GM08714 (cell line): ENCODE measurements around the gene CADM4.
A peak's percentile ranks its signal among the peaks of the same experiment; 100 is the strongest.
"Not testable (repeated sequence)": the region's sequence is repeated elsewhere in the genome, so short reads cannot be mapped to it uniquely, and the experiment has no call there.

ENCODE experiments used
- H3K4me3 ChIP-seq: fragments of 200-500 bp; sonication (Bioruptor generic); 2 replicates; pipeline ENCODE4 v1.5.1; 2014; ENCODE audit warnings: mild to moderate bottlenecking, low read length, inconsistent platforms
- ZNF274 ChIP-seq: IDR thresholded peaks from 2 replicates; pipeline ENCODE4 v1.6.1; 2012; ENCODE audit warnings: mild to moderate bottlenecking, low read depth, low read length

The CADM4 gene, protein sequence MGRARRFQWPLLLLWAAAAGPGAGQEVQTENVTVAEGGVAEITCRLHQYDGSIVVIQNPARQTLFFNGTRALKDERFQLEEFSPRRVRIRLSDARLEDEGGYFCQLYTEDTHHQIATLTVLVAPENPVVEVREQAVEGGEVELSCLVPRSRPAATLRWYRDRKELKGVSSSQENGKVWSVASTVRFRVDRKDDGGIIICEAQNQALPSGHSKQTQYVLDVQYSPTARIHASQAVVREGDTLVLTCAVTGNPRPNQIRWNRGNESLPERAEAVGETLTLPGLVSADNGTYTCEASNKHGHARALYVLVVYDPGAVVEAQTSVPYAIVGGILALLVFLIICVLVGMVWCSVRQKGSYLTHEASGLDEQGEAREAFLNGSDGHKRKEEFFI

DNA sequence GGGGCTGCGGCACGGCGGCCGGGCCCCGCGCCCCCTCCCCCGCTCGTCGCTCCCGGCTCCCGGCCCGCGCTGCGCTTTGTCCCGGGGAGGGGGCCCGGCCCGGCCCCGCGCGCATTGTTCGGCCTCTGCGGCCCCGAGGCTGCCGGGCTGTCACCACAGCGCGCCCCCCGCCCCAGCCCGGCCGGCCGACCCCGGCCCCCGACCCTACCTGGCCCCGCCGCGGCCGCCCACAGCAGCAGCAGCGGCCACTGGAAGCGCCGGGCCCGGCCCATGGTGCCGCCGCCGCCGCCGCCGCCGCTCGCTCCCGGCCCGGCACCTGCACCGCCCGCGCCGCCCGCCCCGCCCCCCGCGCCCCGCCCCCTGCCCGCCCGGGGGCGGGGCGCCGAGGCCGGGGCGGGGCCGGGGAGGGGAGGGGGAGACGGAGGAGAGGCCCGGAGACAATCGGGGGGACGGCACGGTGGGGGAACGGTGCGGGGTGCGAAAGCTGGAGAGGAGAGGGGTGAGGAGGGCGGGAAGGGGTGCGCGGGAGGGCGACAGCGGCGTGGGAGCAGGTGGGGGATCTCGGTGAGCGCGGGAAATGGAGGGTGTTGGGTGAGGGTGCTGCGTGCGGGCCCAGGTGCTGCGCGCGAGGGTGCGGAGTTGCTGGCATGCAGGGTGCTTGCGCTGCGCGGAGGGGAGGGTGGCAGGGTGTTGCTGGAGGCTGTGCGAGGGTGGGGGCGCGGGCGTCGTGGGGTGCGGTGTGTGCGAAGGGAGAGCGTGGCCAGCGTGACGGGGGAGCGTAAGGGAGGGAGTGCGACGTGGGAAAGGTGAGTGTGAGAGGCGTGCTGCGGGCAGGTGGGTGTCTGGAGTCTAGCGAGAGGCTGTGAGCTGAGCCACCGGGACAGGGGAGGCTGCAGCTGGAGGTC lies at the start of gene CADM4:
Gene CADM4, minus strand, starts transcription at position 332 of the 905 bp plus-strand sequence. Its CDS starts 60 bp downstream, at position 272.
- TF ChIP-seq ZNF274, result no peak
- peak within 1 kb of the TSS; percentile 35 for H3K4me3 ChIP-seq

DNA sequence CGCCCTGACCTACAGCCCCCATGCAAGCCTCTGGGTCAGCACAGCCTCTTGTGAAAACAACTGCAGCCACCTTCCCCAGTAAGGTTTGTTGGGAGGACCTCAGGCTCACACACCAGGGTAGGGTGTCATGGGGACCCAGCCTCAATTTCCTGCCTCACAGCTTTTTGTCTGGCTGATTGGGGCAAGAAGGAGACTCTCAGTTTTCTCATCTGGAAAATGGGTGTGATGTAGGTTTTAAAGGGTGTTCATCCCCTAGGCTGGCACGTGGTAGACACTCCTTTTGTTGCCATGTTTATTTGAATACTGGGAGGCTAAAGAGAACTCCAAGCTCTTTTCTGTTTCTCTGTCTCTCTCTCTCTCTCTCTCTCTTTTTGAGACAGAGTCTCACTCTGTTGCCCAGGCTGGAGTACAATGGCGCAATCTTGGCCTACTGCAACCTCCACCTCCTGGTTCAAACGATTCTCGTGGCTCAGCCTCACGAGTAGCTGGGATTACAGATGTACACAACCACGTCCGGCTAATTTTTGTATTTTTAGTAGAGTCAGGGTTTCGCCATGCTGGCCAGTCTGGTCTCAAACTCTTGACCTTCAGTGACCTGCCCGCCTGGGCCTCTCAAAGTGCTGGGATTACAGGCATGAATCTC lies 48.5 kb upstream of the CADM4 start:
- no peak for TF ChIP-seq ZNF274
- no peak overlapping the region for H3K4me3 ChIP-seq

DNA sequence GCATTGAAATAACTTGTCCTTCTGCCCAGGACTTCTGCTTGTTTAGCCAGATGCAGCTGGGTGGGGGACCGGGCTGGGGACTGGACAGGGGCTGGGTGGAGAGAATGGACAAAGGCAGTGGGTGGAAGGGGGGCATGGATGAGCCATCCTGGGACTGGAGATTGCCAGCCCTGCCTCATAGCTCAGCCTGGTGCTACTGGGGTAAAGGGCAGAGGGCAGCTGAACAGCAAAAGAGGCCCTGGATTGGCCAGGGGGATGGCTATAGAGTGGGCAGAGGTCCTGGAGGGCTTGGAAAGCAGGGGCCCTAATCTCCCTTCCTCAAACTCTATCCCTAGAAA lies 48.0 kb upstream of the CADM4 start:
- H3K4me3 ChIP-seq, result no peak overlapping the region

DNA sequence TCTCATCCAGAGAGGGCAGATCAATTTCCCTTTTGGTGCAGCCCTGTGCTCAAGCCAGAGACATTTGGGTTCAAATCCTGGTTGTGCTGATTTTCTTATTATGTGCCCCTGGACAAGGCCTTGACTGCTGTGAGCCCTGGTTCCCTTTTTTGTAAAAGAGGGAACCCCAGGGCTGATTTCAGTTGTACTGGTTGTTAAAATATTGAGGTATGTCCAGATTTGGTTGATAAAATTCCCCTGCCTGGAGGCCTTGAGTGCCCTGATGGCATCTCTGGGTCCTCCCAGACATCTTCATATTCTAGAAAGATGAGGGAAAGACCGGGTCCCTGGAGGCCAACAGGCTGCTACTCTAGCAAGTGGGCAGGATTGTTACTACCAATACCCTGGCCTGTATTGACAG lies 44.7 kb upstream of the CADM4 start:
- H3K4me3 ChIP-seq, result no peak overlapping the region
- TF ChIP-seq ZNF274, result no peak

More for the DNA sequence above, 48.0 kb upstream of the CADM4 start:
- no peak for TF ChIP-seq ZNF274

DNA sequence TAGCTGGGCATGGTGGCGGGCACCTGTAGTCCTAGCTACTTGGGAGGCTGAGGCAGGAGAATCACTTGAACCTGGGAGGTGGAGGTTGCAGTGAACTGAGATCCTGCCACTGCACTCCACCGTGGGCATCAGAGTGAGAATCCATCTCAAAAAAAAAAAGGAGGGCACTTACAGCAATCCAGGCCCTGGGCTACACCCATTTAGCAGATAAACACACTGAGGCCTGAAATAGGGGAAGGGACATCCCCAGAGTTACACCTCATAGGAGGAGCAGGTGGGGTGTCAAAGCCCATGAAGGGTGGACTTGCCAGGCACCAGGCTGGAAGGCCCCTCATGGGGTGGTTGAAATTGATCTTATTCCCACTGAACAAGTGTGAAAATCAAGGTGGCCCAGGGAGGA lies 44.3 kb upstream of the CADM4 start:
- no peak for TF ChIP-seq ZNF274
- H3K4me3 ChIP-seq, result no peak overlapping the region

DNA sequence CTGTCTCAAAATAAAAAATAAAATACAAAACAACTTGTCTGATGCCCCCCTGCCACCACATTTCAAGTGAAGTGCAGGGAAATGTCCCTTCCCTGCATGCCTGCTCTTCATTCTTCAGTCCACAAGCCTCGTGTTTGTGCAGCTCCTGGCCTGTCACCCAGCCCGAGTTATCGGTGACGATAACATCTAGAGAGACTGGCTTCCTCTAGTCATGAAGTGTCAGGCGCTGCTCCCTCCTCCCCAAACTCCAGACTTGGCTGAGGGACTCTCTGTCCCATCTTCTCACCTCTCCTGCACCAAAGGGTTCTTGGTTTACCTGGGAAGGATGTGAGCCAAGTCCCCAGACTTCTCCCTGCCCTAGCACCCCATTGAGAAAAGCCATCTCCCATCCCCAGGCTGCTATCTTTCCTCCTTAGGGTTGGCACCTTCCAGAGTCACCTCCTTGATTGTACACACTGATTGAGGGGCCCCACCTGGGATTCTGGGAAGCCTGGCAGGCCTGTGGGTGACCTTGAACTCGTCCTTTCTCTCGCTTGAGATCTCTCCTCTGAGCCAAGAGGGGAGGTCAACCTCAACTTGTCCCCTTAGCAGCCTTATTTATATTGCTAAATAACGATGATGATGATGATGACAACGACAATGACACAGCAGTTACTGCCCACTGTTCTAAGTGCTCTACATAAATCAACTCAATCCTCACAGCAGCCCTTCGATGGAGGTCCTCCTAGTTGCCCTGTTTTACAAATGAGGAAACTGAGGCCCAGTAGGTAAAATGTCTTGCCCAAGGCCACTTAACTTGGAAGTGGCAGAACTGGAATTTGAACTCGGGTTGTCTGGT lies 43.4 kb upstream of the CADM4 start:
- TF ChIP-seq ZNF274, result no peak
- H3K4me3 ChIP-seq, result no peak overlapping the region

DNA sequence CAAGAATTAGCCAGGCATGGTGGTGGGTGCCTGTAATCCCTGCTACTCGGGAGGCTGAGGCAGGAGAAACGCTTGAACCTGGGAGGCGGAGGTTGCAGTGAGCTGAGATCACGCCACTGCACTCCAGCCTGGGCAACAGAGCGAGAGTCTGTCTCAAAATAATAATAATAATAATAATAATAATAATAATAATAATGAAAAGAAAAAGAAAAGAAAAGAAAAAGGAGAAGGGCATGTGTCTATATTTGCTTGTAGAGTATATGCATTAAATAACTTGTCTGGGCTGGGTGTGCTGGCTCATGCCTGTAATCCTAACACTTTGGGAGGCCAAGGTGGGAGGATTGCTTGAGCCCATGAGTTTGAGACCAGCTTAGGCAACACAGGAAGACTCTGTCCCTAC lies 42.6 kb upstream of the CADM4 start:
- not testable (repeated sequence) for H3K4me3 ChIP-seq

DNA sequence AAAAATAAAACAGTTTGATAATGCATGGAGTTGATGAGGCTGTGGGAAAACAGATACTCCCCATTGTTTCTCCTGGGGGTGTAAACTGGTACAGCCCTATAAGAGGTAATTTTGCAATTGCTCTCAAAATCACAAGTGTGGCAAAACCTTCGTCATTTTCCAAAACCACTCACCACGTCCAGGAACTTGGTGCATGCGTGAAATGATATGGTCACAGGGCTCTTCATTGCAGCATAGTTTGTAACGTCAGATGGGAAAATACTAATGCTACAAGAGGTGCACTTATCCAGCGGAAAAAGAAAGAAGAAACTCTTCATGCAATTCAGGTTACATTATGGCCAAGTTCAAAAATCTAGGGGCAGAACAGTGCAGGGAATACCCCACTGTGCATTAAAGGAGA lies 42.2 kb upstream of the CADM4 start:
- no peak for TF ChIP-seq ZNF274
- no peak overlapping the region for H3K4me3 ChIP-seq

DNA sequence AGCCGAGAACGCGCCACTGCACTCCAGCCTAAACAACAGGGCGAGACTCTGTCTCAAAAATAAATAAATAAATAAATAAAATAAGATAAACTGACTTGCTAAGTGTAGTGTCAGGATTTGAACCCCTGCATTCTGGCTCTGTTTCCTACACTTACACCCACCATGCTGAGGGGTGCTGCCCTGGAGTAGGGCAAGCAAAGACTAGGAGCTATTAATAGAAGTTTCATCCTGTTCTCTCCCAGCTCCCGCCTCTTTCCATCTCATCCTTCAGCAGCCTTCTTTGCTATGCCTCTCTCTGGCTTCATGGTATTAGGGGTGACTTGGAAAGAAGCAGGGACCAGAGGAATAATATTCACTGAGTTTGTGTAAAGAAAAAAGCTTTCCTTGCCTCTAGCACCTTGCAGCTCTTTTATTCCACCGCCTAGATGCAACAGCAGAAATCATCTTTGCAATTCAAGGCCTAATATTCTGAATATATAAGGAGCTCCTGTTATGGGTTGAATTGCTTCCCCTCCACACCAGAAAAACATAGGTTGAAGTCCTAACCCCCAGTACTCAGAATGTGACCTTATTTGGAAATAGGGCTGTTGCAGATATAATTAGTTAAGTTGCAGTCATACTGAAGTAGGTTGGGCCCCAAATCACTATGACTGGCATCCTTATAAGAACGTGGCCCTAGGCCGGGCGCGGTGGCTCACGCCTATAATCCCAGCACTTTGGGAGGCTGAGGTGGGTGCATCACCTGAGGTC lies 39.0 kb upstream of the CADM4 start:
- no peak overlapping the region for H3K4me3 ChIP-seq
- no peak for TF ChIP-seq ZNF274

DNA sequence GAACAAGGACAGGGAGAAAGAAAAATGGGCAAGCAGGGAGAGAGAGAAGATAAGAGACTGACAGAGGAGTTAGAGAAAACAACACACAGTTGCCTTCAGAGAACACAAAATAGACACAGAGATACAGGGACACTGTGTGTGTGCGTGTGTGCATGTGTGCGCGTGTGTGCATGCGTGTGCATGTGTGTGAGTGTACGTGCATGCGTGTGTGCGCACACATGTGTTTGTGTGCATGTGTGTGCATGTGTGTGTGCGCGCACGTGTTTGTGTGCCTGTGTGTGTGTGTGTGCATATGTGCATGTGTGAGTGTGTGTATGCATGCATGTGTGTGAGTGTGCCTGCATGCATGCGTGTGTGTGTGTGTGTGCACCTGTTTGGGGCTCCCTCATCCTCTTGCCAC lies 36.3 kb upstream of the CADM4 start:
- TF ChIP-seq ZNF274, result no peak
- H3K4me3 ChIP-seq, result no peak overlapping the region

DNA sequence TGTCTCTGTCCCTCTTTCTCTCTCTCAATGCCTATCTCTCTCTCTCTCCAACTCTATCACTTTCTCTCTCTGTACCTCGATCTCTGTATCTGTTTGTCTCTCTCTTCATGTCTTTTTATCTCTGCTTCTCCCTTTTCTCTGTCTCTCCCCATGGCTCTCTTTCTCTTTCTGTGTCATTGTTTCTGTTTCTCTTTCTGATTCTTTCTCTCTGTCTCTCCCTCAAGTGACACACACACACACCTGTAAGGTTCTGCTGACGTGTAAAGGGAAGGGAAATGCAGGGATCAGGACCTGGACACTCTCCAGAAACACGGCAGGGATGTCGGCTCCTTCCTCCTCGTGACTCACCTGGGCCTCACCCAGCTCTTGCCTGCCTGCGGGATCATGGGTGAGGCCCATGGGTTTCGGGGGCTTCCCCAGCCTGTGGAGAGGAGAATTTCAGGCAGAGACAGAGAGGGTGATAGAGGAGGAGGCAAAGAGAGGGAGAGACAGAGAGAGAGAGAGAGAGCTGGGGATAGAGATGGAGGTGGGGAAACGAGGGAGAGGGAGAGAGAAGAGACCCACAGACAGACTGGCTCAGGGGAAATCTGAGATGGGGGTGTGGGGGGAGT lies 35.7 kb upstream of the CADM4 start:
- H3K4me3 ChIP-seq, result no peak overlapping the region; the same call in 1 of the 2 replicates
- TF ChIP-seq ZNF274, result no peak

DNA sequence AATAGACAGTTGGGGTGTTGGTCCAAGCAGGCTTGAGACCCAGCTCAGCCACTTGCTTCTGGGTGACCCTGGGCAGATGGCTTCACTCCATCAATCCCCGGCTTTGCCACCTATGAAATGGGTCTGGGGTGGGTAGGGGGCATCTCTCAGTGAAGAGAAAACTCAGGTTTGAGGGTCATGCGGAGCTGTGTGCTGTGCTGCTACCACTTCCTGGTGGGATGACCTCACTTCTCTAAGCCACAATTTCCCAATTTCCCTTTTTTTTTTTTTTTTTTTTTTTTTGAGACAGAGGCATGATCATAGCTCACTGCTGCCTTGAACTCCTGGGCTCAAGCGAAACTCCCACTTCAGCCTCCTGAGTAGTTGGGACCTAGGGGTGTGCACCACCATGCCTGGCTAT lies 34.9 kb upstream of the CADM4 start:
- TF ChIP-seq ZNF274, result no peak
- no peak overlapping the region; the same call in 1 of the 2 replicates for H3K4me3 ChIP-seq

DNA sequence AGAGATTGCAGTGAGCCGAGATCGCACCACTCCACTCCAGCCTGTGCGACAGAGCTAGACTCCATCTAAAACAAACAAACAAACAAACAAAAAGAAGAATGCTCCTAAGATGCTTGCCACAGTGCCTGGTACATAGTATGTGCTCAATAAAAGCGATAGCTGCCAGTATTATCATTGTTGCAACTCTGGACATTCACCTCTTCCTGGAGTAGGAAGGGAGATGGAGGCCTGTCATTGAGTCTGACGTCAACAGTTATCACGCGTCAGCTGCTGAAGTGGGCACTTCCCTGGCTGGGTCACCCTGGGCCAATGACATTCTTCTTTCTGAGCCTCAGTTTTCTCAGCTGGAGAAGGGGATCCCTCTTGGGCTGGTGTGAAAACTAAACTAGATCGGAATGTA lies 34.5 kb upstream of the CADM4 start:
- no peak for TF ChIP-seq ZNF274
- H3K4me3 ChIP-seq, result no peak overlapping the region
